ENCODE measurements around the gene YEATS2.
"Not testable (repeated sequence)": the region's sequence is repeated elsewhere in the genome, so short reads cannot be mapped to it uniquely, and the experiment has no call there.

The YEATS2 gene

GRCh38 chr3:183697610-183698317, at the start of gene YEATS2:
TSS of gene YEATS2 (plus strand) at chr3:183697797. CDS start at chr3:183715163, 17,366 bp downstream.
- peak; percentile 58 to 60 for DNase-seq (ENCODE audit: low read depth in 1 of 2, low spot score in 1 of 2)

DNA sequence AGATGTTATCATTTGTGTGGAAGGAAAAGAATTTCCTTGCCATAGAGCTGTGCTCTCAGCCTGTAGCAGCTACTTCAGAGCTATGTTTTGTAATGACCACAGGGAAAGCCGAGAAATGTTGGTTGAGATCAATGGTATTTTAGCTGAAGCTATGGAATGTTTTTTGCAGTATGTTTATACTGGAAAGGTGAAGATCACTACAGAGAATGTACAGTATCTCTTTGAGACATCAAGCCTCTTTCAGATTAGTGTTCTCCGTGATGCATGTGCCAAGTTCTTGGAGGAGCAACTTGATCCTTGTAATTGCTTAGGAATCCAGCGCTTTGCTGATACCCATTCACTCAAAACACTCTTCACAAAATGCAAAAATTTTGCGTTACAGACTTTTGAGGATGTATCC, 47.0 kb upstream of the YEATS2 start:
- DNase-seq (ENCODE audit: low read depth in 1 of 2, low spot score in 1 of 2) = no peak

GRCh38 chr3:183653209-183654064, 44.2 kb upstream of the YEATS2 start:
- no peak for DNase-seq (ENCODE audit: low read depth in 1 of 2, low spot score in 1 of 2)

GRCh38 chr3:183654727-183655126, 42.9 kb upstream of the YEATS2 start:
- DNase-seq (ENCODE audit: low read depth in 1 of 2, low spot score in 1 of 2) = no peak

GRCh38 chr3:183662099-183662498, 35.5 kb upstream of the YEATS2 start:
- DNase-seq (ENCODE audit: low read depth in 1 of 2, low spot score in 1 of 2) = no peak

DNA sequence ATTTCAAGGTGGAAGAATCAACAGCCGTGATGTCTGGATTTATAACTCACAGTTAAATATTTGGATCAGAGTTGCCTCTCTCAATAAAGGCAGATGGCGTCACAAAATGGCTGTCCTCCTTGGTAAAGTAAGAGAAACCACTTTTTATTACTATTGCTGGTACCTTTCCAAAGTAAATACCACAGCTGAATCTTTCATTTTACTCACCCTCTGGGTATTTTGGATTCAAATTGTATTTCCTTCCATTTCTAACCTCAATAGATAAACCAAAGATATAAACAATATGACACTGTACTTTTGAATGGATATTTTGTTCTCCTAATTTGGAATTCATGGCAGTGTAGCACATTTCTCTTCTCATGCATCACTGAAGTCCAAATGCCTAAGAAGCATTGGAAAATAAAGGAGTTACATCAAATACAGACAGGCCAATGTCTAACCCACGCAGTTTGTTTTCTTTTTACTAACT, 32.6 kb upstream of the YEATS2 start:
- no peak for DNase-seq (ENCODE audit: low read depth in 1 of 2, low spot score in 1 of 2)

GRCh38 chr3:183680061-183680460, 17.5 kb upstream of the YEATS2 start:
- no peak for DNase-seq (ENCODE audit: low read depth in 1 of 2, low spot score in 1 of 2)

GRCh38 chr3:183687705-183688104, 9.9 kb upstream of the YEATS2 start:
- DNase-seq (ENCODE audit: low read depth in 1 of 2, low spot score in 1 of 2) = no peak

DNA sequence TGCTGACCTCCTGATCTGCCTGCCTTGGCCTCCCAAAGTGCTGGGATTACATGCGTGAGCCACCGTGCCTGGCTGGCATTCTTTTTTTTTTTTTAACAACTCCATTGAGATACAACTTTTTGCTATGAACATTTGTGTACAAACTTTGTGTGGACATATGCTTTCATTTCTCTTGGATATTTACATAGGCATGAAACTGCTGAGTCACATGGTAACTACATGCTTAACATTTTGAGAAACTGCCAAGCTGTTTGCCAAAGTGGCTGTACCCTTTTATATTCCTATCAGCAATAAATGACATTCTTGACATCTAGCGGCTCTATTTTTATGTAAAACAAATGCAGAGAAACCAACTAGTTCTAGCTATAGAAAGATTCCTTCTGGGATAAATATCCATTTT, 8.7 kb upstream of the YEATS2 start:
- no peak for DNase-seq (ENCODE audit: low read depth in 1 of 2, low spot score in 1 of 2)

DNA sequence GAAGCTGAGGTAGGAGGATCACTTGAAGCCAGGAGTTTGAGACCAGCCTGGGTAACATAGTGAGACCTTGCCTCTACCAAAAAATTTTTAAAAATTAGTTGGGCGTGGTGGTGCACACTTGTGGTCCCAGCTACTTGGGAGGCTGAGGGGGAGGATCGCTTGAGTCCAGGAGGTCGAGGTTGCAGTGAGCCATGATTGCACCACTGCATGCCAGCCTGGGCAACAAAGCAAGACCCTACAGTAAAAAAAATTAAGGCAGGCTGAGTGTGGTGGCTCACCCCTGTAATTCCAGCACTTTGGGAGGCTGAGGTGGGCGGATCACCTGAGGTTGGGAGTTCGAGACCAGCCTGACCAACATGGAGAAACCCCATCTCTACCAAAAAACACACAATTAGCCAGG, 8.0 kb upstream of the YEATS2 start:
- DNase-seq (ENCODE audit: low read depth in 1 of 2, low spot score in 1 of 2) = not testable (repeated sequence)

DNA sequence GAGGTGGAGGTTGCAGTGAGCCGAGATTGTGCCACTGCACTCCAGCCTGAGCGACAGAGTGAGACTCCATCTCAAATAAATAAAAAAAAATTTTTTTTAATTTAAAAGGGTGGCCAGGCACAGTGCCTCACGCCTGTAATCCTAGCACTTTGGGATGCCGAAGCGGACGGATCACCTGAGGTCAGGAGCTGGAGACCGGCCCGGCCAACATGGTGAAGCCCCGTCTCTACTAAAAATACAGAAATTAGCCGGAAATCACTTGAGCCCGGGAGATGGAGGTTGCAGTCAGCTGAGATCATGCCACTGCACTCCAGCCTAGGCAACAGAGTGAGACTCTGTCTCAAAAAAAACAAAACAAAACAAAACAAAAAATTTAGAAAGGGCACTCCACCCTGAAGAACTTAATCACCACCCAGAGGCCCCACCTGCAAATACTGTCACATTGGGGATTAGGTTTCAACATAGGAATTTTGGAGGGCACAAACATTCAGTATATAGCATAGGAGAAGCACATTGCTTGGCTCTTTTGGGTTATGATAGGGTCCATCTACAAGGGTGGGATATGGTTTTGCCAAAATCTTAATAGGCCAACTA, 7.1 kb upstream of the YEATS2 start:
- no peak for DNase-seq (ENCODE audit: low read depth in 1 of 2, low spot score in 1 of 2)

DNA sequence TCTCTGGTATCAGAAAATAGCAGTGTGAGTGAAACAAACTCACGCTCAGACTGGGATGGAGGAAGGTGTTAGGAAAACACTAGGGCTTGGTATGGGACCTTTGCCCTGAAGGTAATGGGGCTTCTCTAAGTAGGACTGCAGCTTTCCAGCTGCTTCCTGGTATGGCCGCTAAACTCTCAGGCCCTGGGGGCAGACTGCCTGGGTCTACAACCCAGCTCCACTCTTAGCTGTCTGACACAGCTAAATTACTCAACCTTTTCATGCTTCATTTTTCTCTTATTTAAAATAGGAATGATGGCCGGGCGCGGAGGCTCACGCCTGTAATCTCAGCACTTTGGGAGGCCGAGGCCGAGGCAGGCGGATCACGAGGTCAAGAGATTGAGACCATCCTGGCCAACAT, 5.2 kb upstream of the YEATS2 start:
- no peak for DNase-seq (ENCODE audit: low read depth in 1 of 2, low spot score in 1 of 2)

GRCh38 chr3:183695569-183696364, 1.8 kb upstream of the YEATS2 start:
- no peak for DNase-seq (ENCODE audit: low read depth in 1 of 2, low spot score in 1 of 2)

DNA sequence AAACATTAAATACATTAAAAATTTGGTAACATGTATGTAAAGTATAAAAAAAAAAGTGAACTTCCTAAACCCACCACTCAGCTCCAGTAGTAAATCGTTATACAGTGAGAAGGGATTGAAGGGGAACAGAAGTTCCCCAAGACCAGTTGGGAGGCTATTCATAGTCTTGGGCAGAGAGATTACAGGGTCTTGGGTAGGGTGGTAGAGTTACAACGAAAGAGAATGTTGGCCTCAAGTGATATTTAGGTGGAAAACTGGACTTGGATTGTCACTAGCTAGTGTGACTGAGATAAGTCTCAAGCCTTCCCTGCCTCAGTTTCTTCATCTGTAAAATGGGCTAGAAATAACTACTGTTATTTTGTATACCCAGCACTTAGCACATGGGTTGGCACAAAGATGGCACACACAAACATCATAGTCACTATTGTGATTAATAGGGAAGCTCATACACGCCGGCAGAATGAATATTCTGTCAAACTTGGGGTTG, 431 bp upstream of the YEATS2 start:
- no peak for DNase-seq (ENCODE audit: low read depth in 1 of 2, low spot score in 1 of 2)

DNA sequence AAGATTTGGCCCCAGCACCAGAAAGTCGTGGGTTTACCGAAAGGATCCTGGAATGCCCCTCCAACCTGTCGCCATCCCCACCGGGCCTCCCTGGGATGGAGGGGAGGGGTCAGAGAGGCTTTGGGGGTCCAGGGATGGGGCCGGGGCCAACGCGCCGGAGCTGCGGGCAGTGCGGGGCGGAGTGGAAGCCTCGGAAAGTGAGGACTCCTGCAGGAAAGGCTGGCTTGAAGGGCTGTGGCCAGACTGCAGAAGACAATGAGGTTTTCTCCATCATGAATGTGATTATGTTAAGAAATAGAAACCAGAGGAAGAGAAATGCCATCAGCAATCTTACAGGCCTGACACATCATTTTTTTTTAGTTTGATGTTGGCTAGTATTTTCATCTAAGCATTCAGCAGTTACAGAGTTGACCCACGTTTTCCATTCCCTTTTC, 738 bp downstream of the YEATS2 start:
- DNase-seq (ENCODE audit: low read depth in 1 of 2, low spot score in 1 of 2) = peak in 1 of 2 donors; percentile 7

DNA sequence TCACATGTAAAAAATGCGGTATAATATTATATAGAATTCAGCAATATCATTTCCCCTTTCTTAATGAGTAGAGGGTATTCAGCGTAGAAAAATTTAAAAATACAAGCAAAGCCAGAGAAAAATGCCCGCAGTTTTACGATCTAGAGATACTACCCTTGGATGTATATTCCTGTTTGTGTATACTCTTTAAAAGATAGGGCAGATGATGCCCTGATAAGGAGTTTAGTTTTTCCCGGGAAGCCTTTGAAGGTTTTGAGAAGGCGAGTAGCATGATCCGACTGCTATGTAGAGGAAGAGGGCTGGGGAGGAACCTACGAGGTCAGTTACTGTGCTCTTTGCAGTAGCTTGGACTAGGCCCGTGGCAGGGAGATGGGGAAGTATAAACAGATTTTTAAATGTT, 1.2 kb downstream of the YEATS2 start:
- no peak for DNase-seq (ENCODE audit: low read depth in 1 of 2, low spot score in 1 of 2)

DNA sequence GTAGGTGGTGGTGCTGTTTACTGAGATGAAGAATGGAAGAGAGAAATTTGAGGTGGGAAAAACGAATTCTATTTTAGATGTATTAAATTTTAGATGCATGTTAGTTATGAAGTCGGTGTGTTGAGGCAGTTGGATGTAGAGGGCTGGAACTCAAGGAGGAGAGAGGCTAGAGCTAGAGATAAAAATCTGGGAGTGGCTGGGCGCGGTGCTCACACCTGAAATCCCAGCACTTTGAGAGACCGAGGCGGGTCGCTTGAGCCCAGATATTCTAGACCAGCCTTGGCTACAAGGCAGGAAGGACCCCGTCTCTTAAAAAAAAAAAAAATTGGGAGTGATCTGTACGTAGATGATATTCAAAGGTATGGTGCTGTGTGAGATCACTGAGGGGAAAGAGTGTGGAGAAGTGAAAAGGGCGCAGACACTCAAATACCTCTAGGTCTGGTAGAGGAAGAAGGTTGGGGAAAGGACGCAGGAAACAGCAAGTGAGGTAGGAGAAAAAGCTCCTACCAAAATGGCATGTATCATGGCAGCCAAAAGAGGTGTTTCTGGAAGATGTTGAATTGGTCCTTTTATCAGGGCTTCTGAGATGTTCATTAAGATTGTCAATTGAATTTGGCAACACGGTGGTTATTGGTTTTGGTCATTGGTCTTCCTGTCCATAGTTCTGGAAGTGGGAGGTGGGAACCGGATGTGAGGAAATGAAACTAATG, 1.8 kb downstream of the YEATS2 start:
- DNase-seq (ENCODE audit: low read depth in 1 of 2, low spot score in 1 of 2) = no peak

- no peak for DNase-seq (ENCODE audit: low read depth in 1 of 2, low spot score in 1 of 2)
Measured at GRCh38 chr3:183701744-183702143, 4.1 kb downstream of the YEATS2 start.

DNA sequence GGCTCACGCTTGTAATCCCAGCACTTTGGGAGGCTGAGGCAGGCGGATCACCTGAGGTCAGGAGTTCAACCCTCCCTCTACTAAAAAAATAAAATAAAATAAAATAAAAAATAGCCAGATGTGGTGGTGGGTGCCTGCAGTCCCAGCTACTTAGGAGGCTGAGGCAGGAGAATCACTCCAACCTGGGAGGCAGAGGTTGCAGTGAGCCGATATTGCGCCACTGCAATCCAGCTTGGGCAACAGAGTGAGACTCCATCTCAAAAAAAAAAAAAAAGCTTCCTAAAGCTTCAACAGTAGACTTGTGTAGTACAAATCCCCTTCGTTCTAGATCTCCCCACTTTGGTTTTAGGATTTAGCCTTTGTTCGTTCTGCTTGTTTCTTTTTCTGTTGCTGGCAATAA, 6.3 kb downstream of the YEATS2 start:
- not testable (repeated sequence) for DNase-seq (ENCODE audit: low read depth in 1 of 2, low spot score in 1 of 2)

DNA sequence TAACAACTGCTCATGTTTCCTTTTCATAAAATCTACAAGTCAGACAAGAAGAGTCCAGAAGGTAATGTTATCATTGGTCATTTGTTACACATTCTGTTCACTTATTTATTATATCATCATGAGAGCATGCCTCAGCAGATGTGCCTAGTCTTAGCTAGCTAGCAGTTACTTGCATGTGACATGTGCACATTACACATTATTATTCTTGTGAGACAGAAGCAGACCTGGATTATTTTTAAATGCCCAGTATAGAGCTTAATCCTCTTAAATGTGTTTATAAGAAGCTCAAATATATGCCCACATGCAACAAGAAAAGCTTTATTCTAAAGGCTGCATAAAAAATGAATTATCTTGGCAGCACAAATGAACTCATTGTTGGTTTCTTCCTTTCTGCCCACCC, 12.6 kb downstream of the YEATS2 start:
- no peak for DNase-seq (ENCODE audit: low read depth in 1 of 2, low spot score in 1 of 2)
